HG02588 (cell line): ENCODE results near the gene P4HA2.

Experiments
- ATAC-seq: cut with Tn5 transposase; IDR thresholded peaks from one replicate; pipeline ENCODE4 v1.9.1; 2021; ENCODE audit warnings: mild to moderate bottlenecking, moderate library complexity; ENCODE audit not compliant: unreplicated experiment

Gene P4HA2

GRCh38 chr5:132225165-132226032 is 2.3 kb downstream of the P4HA2 start:
- no peak for ATAC-seq

- no peak for ATAC-seq
Observed at GRCh38 chr5:132224716-132225115, 2.9 kb downstream of the P4HA2 start.

- no peak for ATAC-seq
Observed at GRCh38 chr5:132223861-132224260, 3.8 kb downstream of the P4HA2 start.

GRCh38 chr5:132222649-132223038 is 5.0 kb downstream of the P4HA2 start:
- ATAC-seq: peak; percentile 70

- ATAC-seq: peak; percentile 8
Observed at GRCh38 chr5:132221781-132222648, 5.6 kb downstream of the P4HA2 start.

- ATAC-seq: no peak
Observed at GRCh38 chr5:132220491-132220890, 7.2 kb downstream of the P4HA2 start.

- ATAC-seq: no peak
Observed at GRCh38 chr5:132219981-132220380, 7.7 kb downstream of the P4HA2 start.

GRCh38 chr5:132219289-132219970 is 8.2 kb downstream of the P4HA2 start:
- no peak for ATAC-seq

GRCh38 chr5:132218321-132218720 is 9.3 kb downstream of the P4HA2 start:
- no peak for ATAC-seq

GRCh38 chr5:132215329-132215728 is 12.3 kb downstream of the P4HA2 start:
- ATAC-seq: no peak

- no peak for ATAC-seq
Observed at GRCh38 chr5:132214491-132214890, 13.2 kb downstream of the P4HA2 start.

- ATAC-seq: no peak
Observed at GRCh38 chr5:132213666-132214065, 14.0 kb downstream of the P4HA2 start.

GRCh38 chr5:132211787-132212186 is 15.9 kb downstream of the P4HA2 start:
- ATAC-seq: no peak

- no peak for ATAC-seq
Observed at GRCh38 chr5:132210944-132211343, 16.7 kb downstream of the P4HA2 start.

- no peak for ATAC-seq
Observed at GRCh38 chr5:132209901-132210545, 17.6 kb downstream of the P4HA2 start.

GRCh38 chr5:132209131-132209530 is 18.5 kb downstream of the P4HA2 start:
- no peak for ATAC-seq

GRCh38 chr5:132207778-132208177 is 19.9 kb downstream of the P4HA2 start:
- no peak for ATAC-seq

GRCh38 chr5:132206782-132207181 is 20.9 kb downstream of the P4HA2 start:
- no peak for ATAC-seq

- peak; percentile 66 for ATAC-seq
Observed at GRCh38 chr5:132205385-132206125, 22.1 kb downstream of the P4HA2 start.
